Panc1 (cell line): ENCODE data around the gene TAF15. TPM values are rescaled to one million over a fixed set of nuclear protein-coding genes. Genes with fewer than 3 reads are reported as not detected.

Experiments used
- ATAC-seq: fragments of 200-7000 bp; cut with Tn5 transposase; 2 replicates; pipeline ENCODE4 v1.9.1; 2020; ENCODE audit warnings: mild to moderate bottlenecking, moderate library complexity
- BruUV-seq: library from RNA; stranded (reverse); fragments of 400-500 nt; replicated peaks from 2 replicates; lab custom pipeline; 2021; lab: Mats Ljungman, UMichigan
- CTCF ChIA-PET: fragments of 300-600 bp; sonication (Branson Sonifier 250); formaldehyde crosslinking; loops from one replicate; lab custom pipeline; 2022; ENCODE audit warnings: antibody characterized with exemption; lab: Charles Lee
- POLR2A ChIA-PET: fragments of 300-600 bp; sonication (Branson Sonifier 250); formaldehyde crosslinking; loops from one replicate; lab custom pipeline; 2022; ENCODE audit warnings: antibody characterized with exemption; lab: Charles Lee
- DNase-seq: peaks from one replicate; pipeline ENCODE4 v3.0.0-alpha.2; 2010; ENCODE audit warnings: low read depth, low spot score
- H3K27ac ChIP-seq: 2 replicates; pipeline ENCODE4 v1.5.1; 2011; ENCODE audit warnings: mild to moderate bottlenecking, low read length, inconsistent platforms
- H3K27me3 ChIP-seq: fragments of 200-500 bp; sonication (Bioruptor generic); 2 replicates; pipeline ENCODE4 v1.6.0; 2014; ENCODE audit warnings: low read length, inconsistent platforms; ENCODE audit not compliant: control insufficient read depth, insufficient read depth
- H3K36me3 ChIP-seq: fragments of 200-500 bp; sonication (Bioruptor generic); 2 replicates; pipeline ENCODE4 v1.5.1; 2014; ENCODE audit warnings: inconsistent platforms, mild to moderate bottlenecking, low read length, moderate library complexity; ENCODE audit not compliant: control insufficient read depth, insufficient read depth
- H3K4me1 ChIP-seq: 2 replicates; pipeline ENCODE4 v1.5.1; 2011; ENCODE audit warnings: inconsistent platforms, mild to moderate bottlenecking, low read length, moderate library complexity; ENCODE audit not compliant: control insufficient read depth, insufficient read depth
- H3K4me3 ChIP-seq, 2 experiments: 2 replicates each; pipeline ENCODE4 v1.5.1; 2011 to 2012; ENCODE audit warnings: low read depth in 2 of 2, low read length in 2 of 2, mild to moderate bottlenecking in 2 of 2, inconsistent platforms in 1 of 2, moderate library complexity in 1 of 2
- H3K9me3 ChIP-seq: fragments of 200-500 bp; sonication (Bioruptor generic); 2 replicates; pipeline ENCODE4 v1.5.1; 2014; ENCODE audit warnings: low read depth, mild to moderate bottlenecking, inconsistent platforms, low read length, moderate library complexity; ENCODE audit not compliant: control insufficient read depth, insufficient read depth
- POLR2AphosphoS5 ChIP-seq: IDR thresholded peaks from 2 replicates; pipeline ENCODE4 v1.6.1; 2012; ENCODE audit warnings: mild to moderate bottlenecking, low read depth, low read length, moderate library complexity
- REST ChIP-seq, 2 experiments: IDR thresholded peaks; 2 replicates each; pipeline ENCODE4 v1.6.1; 2011 to 2012; ENCODE audit warnings: low read depth in 2 of 2, control low read depth in 1 of 2, low read length in 1 of 2, mild to moderate bottlenecking in 1 of 2, moderate library complexity in 1 of 2; ENCODE audit not compliant: insufficient read depth in 1 of 2
- SIN3A ChIP-seq: IDR thresholded peaks from 2 replicates; pipeline ENCODE4 v1.6.1; 2012; ENCODE audit warnings: low read depth, mild to moderate bottlenecking, low read length, moderate library complexity, borderline replicate concordance; ENCODE audit not compliant: insufficient read depth
- TCF7L2 ChIP-seq: IDR thresholded peaks from 2 replicates; pipeline ENCODE4 v1.6.1; 2011; ENCODE audit warnings: mild to moderate bottlenecking, low read depth, low read length, inconsistent platforms
- in situ Hi-C: cut with HindIII; loops from 2 replicates; pipeline ENCODE4 v1.10.0; 2016; ENCODE audit warnings: low sequenced_read_pairs, low pct_unique_long_range_greater_than_20kb
- intact Hi-C: fragments of 100-400 bp; cut with micrococcal nuclease; formaldehyde crosslinking; loops from one replicate; pipeline ENCODE4 v1.10.0; 2022; ENCODE audit not compliant: unreplicated experiment
- total RNA-seq: library from RNA; stranded (reverse); gene quantifications from one replicate; pipeline ENCODE4 v1.2.1, GENCODE V29; 2021; ENCODE audit not compliant: unreplicated experiment
- TF ChIP-seq, protein P1 (sequence below): fragments of 450-650 bp; IDR thresholded peaks from 2 replicates; pipeline ENCODE4 v1.5.1; 2017; ENCODE audit warnings: mild to moderate bottlenecking

Gene TAF15
- total RNA-seq, 1 experiment from 2014 or later = 249 TPM

- in situ Hi-C loops (no loop called here), intact Hi-C loops (loop anchor here (1.0 kb wide), 1 partner anchor 37 kb away; no protein-coding TSS in a partner anchor)
- DNase-seq = no peak
- Histone ChIP-seq H3K36me3 (no peaks in the 10 kb centered on the region), H3K27me3 (peaks cover 3% of the 10 kb centered on the region; the same call in 1 of the 2 replicates), H3K4me1 (peaks cover 4% of the 10 kb centered on the region; the same call in 1 of the 2 replicates), H3K9me3 (no peaks in the 10 kb centered on the region), H3K4me3 (no peak overlapping the region), H3K27ac (no peak overlapping the region)
- no peak for TF ChIP-seq TCF7L2
- TF ChIP-seq, protein P1, sequence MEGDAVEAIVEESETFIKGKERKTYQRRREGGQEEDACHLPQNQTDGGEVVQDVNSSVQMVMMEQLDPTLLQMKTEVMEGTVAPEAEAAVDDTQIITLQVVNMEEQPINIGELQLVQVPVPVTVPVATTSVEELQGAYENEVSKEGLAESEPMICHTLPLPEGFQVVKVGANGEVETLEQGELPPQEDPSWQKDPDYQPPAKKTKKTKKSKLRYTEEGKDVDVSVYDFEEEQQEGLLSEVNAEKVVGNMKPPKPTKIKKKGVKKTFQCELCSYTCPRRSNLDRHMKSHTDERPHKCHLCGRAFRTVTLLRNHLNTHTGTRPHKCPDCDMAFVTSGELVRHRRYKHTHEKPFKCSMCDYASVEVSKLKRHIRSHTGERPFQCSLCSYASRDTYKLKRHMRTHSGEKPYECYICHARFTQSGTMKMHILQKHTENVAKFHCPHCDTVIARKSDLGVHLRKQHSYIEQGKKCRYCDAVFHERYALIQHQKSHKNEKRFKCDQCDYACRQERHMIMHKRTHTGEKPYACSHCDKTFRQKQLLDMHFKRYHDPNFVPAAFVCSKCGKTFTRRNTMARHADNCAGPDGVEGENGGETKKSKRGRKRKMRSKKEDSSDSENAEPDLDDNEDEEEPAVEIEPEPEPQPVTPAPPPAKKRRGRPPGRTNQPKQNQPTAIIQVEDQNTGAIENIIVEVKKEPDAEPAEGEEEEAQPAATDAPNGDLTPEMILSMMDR = peak; percentile 77
- no peak for TF ChIP-seq SIN3A
- CTCF ChIA-PET = interaction anchor here (0.6 to 1.4 kb wide), 4 partner anchors 37 to 97 kb away, joined by 3 to 4 read pairs (median 4); no protein-coding TSS in a partner anchor
- POLR2A ChIA-PET = no interaction called here
- no peak for ATAC-seq
- no TSS peak for BruUV-seq
These were observed 42.3 kb upstream of the TAF15 start for GRCh38 chr17:35766903-35767510.

GRCh38 chr17:35768797-35769196, 40.5 kb upstream of the TAF15 start:
- no peak overlapping the region for H3K27ac ChIP-seq
- intact Hi-C loops = no loop called here
- no TSS peak for BruUV-seq
- DNase-seq (no peak), ATAC-seq (no peak)
- H3K27me3 ChIP-seq = peaks cover 3% of the 10 kb centered on the region; the same call in 1 of the 2 replicates
- TF ChIP-seq REST (IDR thresholded peaks at IDR 0.05; ENCODE audit: insufficient read depth in 1 of 2, low read depth in 2 of 2, low read length in 1 of 2) (no peak), POLR2AphosphoS5 (no peak), SIN3A (no peak), TCF7L2 (no peak)
- TF ChIP-seq, protein P1 = no peak
- H3K4me1 ChIP-seq = peaks cover 4% of the 10 kb centered on the region; the same call in 1 of the 2 replicates
- H3K4me3 ChIP-seq = no peak overlapping the region
- in situ Hi-C loops = no loop called here
- ChIA-PET CTCF (interaction anchor here (1.9 kb wide), 1 partner anchor 36 kb away, joined by 27 read pairs; no protein-coding TSS in a partner anchor), POLR2A (no interaction called here)
- no peaks in the 10 kb centered on the region for H3K36me3 ChIP-seq
- H3K9me3 ChIP-seq = no peaks in the 10 kb centered on the region
